Parathyroid adenoma (tissue), 2 donors: ENCODE results near the gene VKORC1L1.
"Not testable (repeated sequence)": the region's sequence is repeated elsewhere in the genome, so short reads cannot be mapped to it uniquely, and the experiment has no call there.

Experiments
- H2AFZ ChIP-seq: fragments of 300-600 bp; sonication (generic); one replicate; pipeline ENCODE4 v1.7.0; 2017; ENCODE audit warnings: antibody characterized with exemption, mild to moderate bottlenecking
- H3K27ac ChIP-seq: fragments of 300-600 bp; sonication (generic); one replicate; pipeline ENCODE4 v1.7.0; 2017
- H3K27me3 ChIP-seq: fragments of 300-600 bp; sonication (generic); one replicate; pipeline ENCODE4 v1.7.0; 2017; ENCODE audit warnings: low read length; ENCODE audit not compliant: control insufficient read depth, insufficient read depth
- H3K36me3 ChIP-seq: fragments of 300-600 bp; sonication (generic); one replicate; pipeline ENCODE4 v1.7.0; 2017; ENCODE audit warnings: low read length; ENCODE audit not compliant: control insufficient read depth, insufficient read depth
- H3K4me1 ChIP-seq: fragments of 300-600 bp; sonication (generic); one replicate; pipeline ENCODE4 v1.7.0; 2017; ENCODE audit warnings: control low read depth
- H3K4me2 ChIP-seq: fragments of 300-600 bp; sonication (generic); one replicate; pipeline ENCODE4 v1.7.0; 2017; ENCODE audit warnings: low read length
- H3K4me3 ChIP-seq: fragments of 300-600 bp; sonication (generic); one replicate; pipeline ENCODE4 v1.7.0; 2017; ENCODE audit warnings: low read depth, low read length
- H3K79me2 ChIP-seq: fragments of 300-600 bp; sonication (generic); one replicate; pipeline ENCODE4 v1.7.0; 2017; ENCODE audit warnings: control low read depth
- H3K9ac ChIP-seq: fragments of 300-600 bp; sonication (generic); one replicate; pipeline ENCODE4 v1.7.0; 2017; ENCODE audit warnings: mild to moderate bottlenecking
- H3K9me3 ChIP-seq: fragments of 300-600 bp; sonication (generic); one replicate; pipeline ENCODE4 v1.7.0; 2017; ENCODE audit warnings: low read length; ENCODE audit not compliant: control insufficient read depth
- CTCF ChIP-seq: fragments of 300-600 bp; sonication (generic); IDR thresholded peaks from one replicate; pipeline ENCODE4 v1.7.0; 2017; ENCODE audit warnings: antibody characterized with exemption, mild to moderate bottlenecking
- donor health status: primary hyperparathyroidism.

VKORC1L1 gene

GRCh38 chr7:65955718-65956117 lies 82.8 kb downstream of the VKORC1L1 start:
- Histone ChIP-seq H2AFZ (no peak overlapping the region), H3K79me2 (no peaks in the 10 kb centered on the region), H3K9ac (no peak overlapping the region), H3K4me1 (no peaks in the 10 kb centered on the region), H3K4me2 (no peak overlapping the region), H3K9me3 (no peaks in the 10 kb centered on the region), H3K27ac (no peak overlapping the region), H3K27me3 (no peaks in the 10 kb centered on the region), H3K36me3 (no peaks in the 10 kb centered on the region), H3K4me3 (no peak overlapping the region)
- no peak for TF ChIP-seq CTCF

GRCh38 chr7:65960351-65961074 lies 87.6 kb downstream of the VKORC1L1 start:
- no peaks in the 10 kb centered on the region for H3K36me3 ChIP-seq
- H3K27ac ChIP-seq, result no peak overlapping the region
- no peak overlapping the region for H3K4me2 ChIP-seq
- no peaks in the 10 kb centered on the region for H3K4me1 ChIP-seq
- no peaks in the 10 kb centered on the region for H3K27me3 ChIP-seq
- H3K9ac ChIP-seq, result no peak overlapping the region
- no peaks in the 10 kb centered on the region for H3K9me3 ChIP-seq
- no peak overlapping the region for H3K4me3 ChIP-seq
- no peak overlapping the region for H2AFZ ChIP-seq
- H3K79me2 ChIP-seq, result no peaks in the 10 kb centered on the region
- no peak for TF ChIP-seq CTCF

GRCh38 chr7:65962033-65962432 lies 89.2 kb downstream of the VKORC1L1 start:
- no peaks in the 10 kb centered on the region for H3K36me3 ChIP-seq
- no peak for TF ChIP-seq CTCF

GRCh38 chr7:65964671-65965070 lies 91.8 kb downstream of the VKORC1L1 start:
- not testable (repeated sequence) for H3K27ac ChIP-seq, H2AFZ ChIP-seq, H3K9ac ChIP-seq, H3K36me3 ChIP-seq, H3K4me3 ChIP-seq, H3K9me3 ChIP-seq, H3K4me1 ChIP-seq, H3K79me2 ChIP-seq, H3K27me3 ChIP-seq, H3K4me2 ChIP-seq

More at GRCh38 chr7:65962033-65962432, 89.2 kb downstream of the VKORC1L1 start:
- Histone ChIP-seq H3K27me3 (no peaks in the 10 kb centered on the region), H3K4me1 (no peaks in the 10 kb centered on the region), H3K4me2 (no peak overlapping the region), H3K9me3 (no peaks in the 10 kb centered on the region), H3K79me2 (no peaks in the 10 kb centered on the region), H3K27ac (no peak overlapping the region), H3K4me3 (no peak overlapping the region), H2AFZ (no peak overlapping the region), H3K9ac (no peak overlapping the region)

- no peak overlapping the region for H3K9ac ChIP-seq
- H3K79me2 ChIP-seq, result no peaks in the 10 kb centered on the region
- no peak for TF ChIP-seq CTCF
- no peak overlapping the region for H3K4me2 ChIP-seq
- H2AFZ ChIP-seq, result no peak overlapping the region
- no peak overlapping the region for H3K27ac ChIP-seq
- H3K4me1 ChIP-seq, result no peaks in the 10 kb centered on the region
- H3K4me3 ChIP-seq, result no peak overlapping the region
- no peaks in the 10 kb centered on the region for H3K36me3 ChIP-seq
- no peaks in the 10 kb centered on the region for H3K27me3 ChIP-seq
- no peaks in the 10 kb centered on the region for H3K9me3 ChIP-seq
Observed at GRCh38 chr7:65966146-65966545, 93.3 kb downstream of the VKORC1L1 start.
